Endothelial cell of umbilical vein (primary cell): ENCODE results near the gene PAXX. TPM values are rescaled to one million over a fixed set of nuclear protein-coding genes. Genes with fewer than 3 reads are reported as not detected.

Experiments
- BruUV-seq: library from RNA; stranded (reverse); fragments of 400-500 nt; replicated peaks from 2 replicates; lab custom pipeline; 2021; lab: Mats Ljungman, UMichigan
- CTCF ChIA-PET: fragments of 300-600, 350-600 bp; sonication (Branson Sonifier 250); formaldehyde crosslinking; loops from one replicate; lab custom pipeline; 2021; ENCODE audit warnings: antibody characterized with exemption, inconsistent platforms; lab: Charles Lee
- POLR2A ChIA-PET: fragments of 300-600, 350-600 bp; sonication (Branson Sonifier 250); formaldehyde crosslinking; loops from one replicate; lab custom pipeline; 2021; ENCODE audit warnings: antibody characterized with exemption, inconsistent platforms; lab: Charles Lee
- DNase-seq: peaks from one replicate; pipeline ENCODE4 v3.0.0-alpha.2; 2011; ENCODE audit warnings: low read depth, low spot score
- FAIRE-seq: peaks from 2 replicates; lab custom pipeline; 2011; peaks lifted over from hg19 to GRCh38; lab: Jason Lieb, UNC
- H2AFZ ChIP-seq: 2 replicates; pipeline ENCODE4 v1.6.0; 2012; ENCODE audit warnings: low read depth, low read length, control low read depth, inconsistent platforms
- H3K27ac ChIP-seq: 2 replicates; pipeline ENCODE4 v1.5.1; 2011; ENCODE audit warnings: low read depth, mild to moderate bottlenecking, control low read depth, low read length, moderate library complexity; ENCODE audit not compliant: insufficient read depth
- H3K27me3 ChIP-seq, 2 experiments: 2 replicates each; pipeline versions ENCODE4 v1.6.0 to v1.6.1; 2011; ENCODE audit warnings: low read length in 2 of 2, mixed read lengths in 1 of 2; ENCODE audit not compliant: control insufficient read depth in 2 of 2, insufficient read depth in 2 of 2
- H3K36me3 ChIP-seq, 2 experiments: 2 replicates in 1 of 2; 3 replicates in 1 of 2; pipeline ENCODE4 v1.5.1; 2011; ENCODE audit warnings: low read length in 2 of 2, mild to moderate bottlenecking in 1 of 2, moderate library complexity in 1 of 2; ENCODE audit not compliant: control insufficient read depth in 2 of 2, insufficient read depth in 2 of 2; ENCODE audit errors: extremely low read depth in 1 of 2
- H3K4me1 ChIP-seq: 3 replicates; pipeline ENCODE4 v1.5.1; 2011; ENCODE audit warnings: mild to moderate bottlenecking, low read length; ENCODE audit not compliant: control insufficient read depth, insufficient read depth; ENCODE audit errors: extremely low read depth
- H3K4me2 ChIP-seq: 2 replicates; pipeline ENCODE4 v1.6.1; 2011; ENCODE audit warnings: low read length, control low read depth, mixed read lengths; ENCODE audit not compliant: insufficient read depth
- H3K4me3 ChIP-seq, 3 experiments: fragments of 200-600 bp in 1 of 3; sonication (generic), shearing (Covaris generic) in 1 of 3; replicated peaks in 1 of 3; 2 replicates each; pipeline ENCODE4 v1.5.1; 2011 to 2016; ENCODE audit warnings: control low read depth in 3 of 3, low read length in 3 of 3, mild to moderate bottlenecking in 2 of 3, inconsistent platforms in 1 of 3, low read depth in 1 of 3, moderate library complexity in 1 of 3; ENCODE audit not compliant: insufficient read depth in 1 of 3
- H3K79me2 ChIP-seq: 2 replicates; pipeline ENCODE4 v1.6.0; 2012; ENCODE audit warnings: low read length, inconsistent platforms; ENCODE audit not compliant: control insufficient read depth, insufficient read depth
- H3K9ac ChIP-seq: replicated peaks from 2 replicates; pipeline ENCODE3; 2011; ENCODE audit warnings: low read length, control low read depth; ENCODE audit not compliant: insufficient read depth; ENCODE audit errors: extremely low read depth
- H3K9me1 ChIP-seq: replicated peaks from 3 replicates; pipeline ENCODE4 v1.6.0; 2011; ENCODE audit warnings: mild to moderate bottlenecking, low read length; ENCODE audit not compliant: control insufficient read depth, insufficient read depth; ENCODE audit errors: extremely low read depth
- H3K9me3 ChIP-seq: replicated peaks from 2 replicates; pipeline ENCODE4 v1.5.1; 2012; ENCODE audit warnings: low read length, inconsistent platforms; ENCODE audit not compliant: control insufficient read depth, insufficient read depth
- H4K20me1 ChIP-seq: replicated peaks from 2 replicates; pipeline ENCODE3; 2011; ENCODE audit warnings: mild to moderate bottlenecking, low read length; ENCODE audit not compliant: control insufficient read depth, insufficient read depth; ENCODE audit errors: extremely low read depth
- EZH2 ChIP-seq: IDR thresholded peaks from 2 replicates; pipeline ENCODE4 v1.6.1; 2012; ENCODE audit warnings: borderline replicate concordance, low read depth, mild to moderate bottlenecking, moderate library complexity, low read length, inconsistent platforms; ENCODE audit not compliant: severe bottlenecking
- FOS ChIP-seq: IDR thresholded peaks from 2 replicates; pipeline ENCODE4 v1.6.1; 2011; ENCODE audit warnings: mild to moderate bottlenecking, low read length, moderate library complexity, borderline replicate concordance; ENCODE audit not compliant: insufficient read depth
- GATA2 ChIP-seq: IDR thresholded peaks from 2 replicates; pipeline ENCODE4 v1.7.0; 2011; ENCODE audit warnings: low read depth, mild to moderate bottlenecking, moderate library complexity, mixed read lengths, low read length; ENCODE audit not compliant: insufficient read length, insufficient read depth
- JUN ChIP-seq: IDR thresholded peaks from 2 replicates; pipeline ENCODE4 v1.6.1; 2011; ENCODE audit warnings: borderline replicate concordance, low read depth; ENCODE audit not compliant: insufficient read length, insufficient read depth
- MYC ChIP-seq: IDR thresholded peaks from one replicate; pipeline ENCODE4 v1.6.1; 2011; ENCODE audit warnings: mild to moderate bottlenecking, low read depth, low read length
- POLR2A ChIP-seq: IDR thresholded peaks from 2 replicates; pipeline ENCODE4 v1.6.1; 2012; ENCODE audit warnings: low read depth, mild to moderate bottlenecking, control low read depth, low read length
- POLR2AphosphoS5 ChIP-seq: IDR thresholded peaks from 2 replicates; pipeline ENCODE4 v1.6.1; 2012; ENCODE audit warnings: low read depth, mild to moderate bottlenecking, control low read depth, low read length, moderate library complexity; ENCODE audit not compliant: insufficient read depth
- dilution Hi-C: fragments of 300-500 bp; cut with MboI; formaldehyde crosslinking; loops from one replicate; pipeline ENCODE4 v1.15.0; 2019; ENCODE audit warnings: low sequenced_read_pairs; ENCODE audit not compliant: extremely low pct_ligation_motif_present
- intact Hi-C: fragments of 100-400 bp; cut with micrococcal nuclease; formaldehyde crosslinking; loops from one replicate; pipeline ENCODE4 v1.10.0; 2022
- polyA plus RNA-seq, 4 experiments: library from polyadenylated mRNA; depleted of rRNA in 3 of 4; stranded (reverse) in 3 of 4; unstranded in 1 of 4; fragments of >200 nt; gene quantifications; 2 replicates each; pipeline versions ENCODE4 v1.2.1 to v1.2.3, GENCODE V29; 2011 to 2012; ENCODE audit warnings: missing spikeins in 1 of 4
- total RNA-seq: library from RNA; stranded (reverse); gene quantifications from 2 replicates; pipeline ENCODE4 v1.2.3, GENCODE V29; 2021
- TF ChIP-seq, protein P1 (sequence below): IDR thresholded peaks from 2 replicates; pipeline ENCODE4 v1.6.1; 2011; ENCODE audit not compliant: insufficient read depth, insufficient read length
- TF ChIP-seq, protein P2 (sequence below), 2 donors: IDR thresholded peaks; 1 replicate in 1 of 2; 2 replicates in 1 of 2; pipeline ENCODE4 v1.5.1; 2011; ENCODE audit warnings: low read length in 2 of 2, mild to moderate bottlenecking in 2 of 2, moderate library complexity in 2 of 2, control low read depth in 1 of 2, inconsistent platforms in 1 of 2, low read depth in 1 of 2; ENCODE audit not compliant: insufficient read depth in 1 of 2; ENCODE audit errors: extremely low read depth in 1 of 2

PAXX gene
- total and polyA plus RNA-seq, 2 donors (not counting 3 experiments of a cell fraction or from before 2014, with no cell fraction given) = 34.0 to 35.0 TPM

GRCh38 chr9:136969150-136969549 is 23.1 kb upstream of the PAXX start:
- intact Hi-C loops (no loop called here), dilution Hi-C loops (no loop called here)
- H4K20me1 ChIP-seq = no peaks in the 10 kb centered on the region
- ChIA-PET CTCF (interaction anchor here (1.3 to 1.7 kb wide), 2 partner anchors 60 to 65 kb away, joined by 3 to 5 read pairs; no protein-coding TSS in a partner anchor), POLR2A (no interaction called here)
- no peaks in the 10 kb centered on the region for H3K79me2 ChIP-seq
- TF ChIP-seq, protein P1, sequence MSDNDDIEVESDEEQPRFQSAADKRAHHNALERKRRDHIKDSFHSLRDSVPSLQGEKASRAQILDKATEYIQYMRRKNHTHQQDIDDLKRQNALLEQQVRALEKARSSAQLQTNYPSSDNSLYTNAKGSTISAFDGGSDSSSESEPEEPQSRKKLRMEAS = no peak
- no peak for TF ChIP-seq POLR2A
- DNase-seq (no peak), FAIRE-seq (no peak)
- H3K4me3 ChIP-seq = no peak overlapping the region
- H3K27ac ChIP-seq = no peak overlapping the region
- no peaks in the 10 kb centered on the region for H3K9me1 ChIP-seq
- H3K4me1 ChIP-seq = no peaks in the 10 kb centered on the region
- no TSS peak for BruUV-seq
- H3K9ac ChIP-seq = no peak overlapping the region
- H3K27me3 ChIP-seq = no peaks in the 10 kb centered on the region
- H3K9me3 ChIP-seq = no peaks in the 10 kb centered on the region
- no peak overlapping the region for H2AFZ ChIP-seq
- H3K4me2 ChIP-seq = no peak overlapping the region
- no peaks in the 10 kb centered on the region for H3K36me3 ChIP-seq

DNA sequence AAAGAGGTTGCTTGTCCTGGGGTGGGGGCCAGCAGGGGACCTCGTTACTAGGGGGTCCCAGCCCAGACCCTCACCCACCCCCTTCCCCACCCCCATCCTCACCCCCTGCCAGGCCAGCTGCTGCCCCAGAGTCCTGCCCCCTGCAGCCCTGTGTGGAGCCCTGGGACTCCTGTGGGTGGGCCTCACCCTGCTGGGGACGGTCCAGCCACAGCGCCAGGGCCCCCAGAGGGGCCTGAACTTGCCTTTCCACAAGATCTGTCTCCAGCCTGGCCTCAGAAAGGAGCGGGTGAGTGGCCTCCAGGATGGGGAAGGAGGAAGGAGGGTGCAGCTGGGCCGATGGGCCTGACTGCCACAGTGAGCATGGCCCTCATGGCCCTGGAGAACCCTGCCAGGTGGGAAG is 22.4 kb upstream of the PAXX start:
- TF ChIP-seq FOS (no peak), POLR2A (no peak), MYC (no peak), POLR2AphosphoS5 (no peak), GATA2 (no peak), JUN (no peak), EZH2 (no peak)
- TF ChIP-seq, protein P1 = no peak
- TF ChIP-seq, protein P2, sequence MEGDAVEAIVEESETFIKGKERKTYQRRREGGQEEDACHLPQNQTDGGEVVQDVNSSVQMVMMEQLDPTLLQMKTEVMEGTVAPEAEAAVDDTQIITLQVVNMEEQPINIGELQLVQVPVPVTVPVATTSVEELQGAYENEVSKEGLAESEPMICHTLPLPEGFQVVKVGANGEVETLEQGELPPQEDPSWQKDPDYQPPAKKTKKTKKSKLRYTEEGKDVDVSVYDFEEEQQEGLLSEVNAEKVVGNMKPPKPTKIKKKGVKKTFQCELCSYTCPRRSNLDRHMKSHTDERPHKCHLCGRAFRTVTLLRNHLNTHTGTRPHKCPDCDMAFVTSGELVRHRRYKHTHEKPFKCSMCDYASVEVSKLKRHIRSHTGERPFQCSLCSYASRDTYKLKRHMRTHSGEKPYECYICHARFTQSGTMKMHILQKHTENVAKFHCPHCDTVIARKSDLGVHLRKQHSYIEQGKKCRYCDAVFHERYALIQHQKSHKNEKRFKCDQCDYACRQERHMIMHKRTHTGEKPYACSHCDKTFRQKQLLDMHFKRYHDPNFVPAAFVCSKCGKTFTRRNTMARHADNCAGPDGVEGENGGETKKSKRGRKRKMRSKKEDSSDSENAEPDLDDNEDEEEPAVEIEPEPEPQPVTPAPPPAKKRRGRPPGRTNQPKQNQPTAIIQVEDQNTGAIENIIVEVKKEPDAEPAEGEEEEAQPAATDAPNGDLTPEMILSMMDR (IDR thresholded peaks at IDR 0.05; ENCODE audit: extremely low read depth in 1 of 2, insufficient read depth in 1 of 2, low read depth in 1 of 2, low read length in 2 of 2) = no peak
- intact Hi-C loops = no loop called here
- Histone ChIP-seq H3K9me3 (no peaks in the 10 kb centered on the region), H4K20me1 (no peaks in the 10 kb centered on the region), H2AFZ (no peak overlapping the region), H3K4me3 (no peak overlapping the region), H3K27me3 (no peaks in the 10 kb centered on the region), H3K79me2 (no peaks in the 10 kb centered on the region), H3K9me1 (no peaks in the 10 kb centered on the region), H3K36me3 (no peaks in the 10 kb centered on the region), H3K9ac (no peak overlapping the region), H3K4me1 (no peaks in the 10 kb centered on the region), H3K4me2 (no peak overlapping the region), H3K27ac (no peak overlapping the region)
- no TSS peak for BruUV-seq
- CTCF ChIA-PET = interaction anchor here (1.3 kb wide), 1 partner anchor 60 kb away, joined by 3 read pairs; no protein-coding TSS in a partner anchor
- FAIRE-seq (no peak), DNase-seq (no peak)
- POLR2A ChIA-PET = no interaction called here
- dilution Hi-C loops = no loop called here
